ENCODE results near the gene EFCAB14.

- TF ChIP-seq, protein P1, sequence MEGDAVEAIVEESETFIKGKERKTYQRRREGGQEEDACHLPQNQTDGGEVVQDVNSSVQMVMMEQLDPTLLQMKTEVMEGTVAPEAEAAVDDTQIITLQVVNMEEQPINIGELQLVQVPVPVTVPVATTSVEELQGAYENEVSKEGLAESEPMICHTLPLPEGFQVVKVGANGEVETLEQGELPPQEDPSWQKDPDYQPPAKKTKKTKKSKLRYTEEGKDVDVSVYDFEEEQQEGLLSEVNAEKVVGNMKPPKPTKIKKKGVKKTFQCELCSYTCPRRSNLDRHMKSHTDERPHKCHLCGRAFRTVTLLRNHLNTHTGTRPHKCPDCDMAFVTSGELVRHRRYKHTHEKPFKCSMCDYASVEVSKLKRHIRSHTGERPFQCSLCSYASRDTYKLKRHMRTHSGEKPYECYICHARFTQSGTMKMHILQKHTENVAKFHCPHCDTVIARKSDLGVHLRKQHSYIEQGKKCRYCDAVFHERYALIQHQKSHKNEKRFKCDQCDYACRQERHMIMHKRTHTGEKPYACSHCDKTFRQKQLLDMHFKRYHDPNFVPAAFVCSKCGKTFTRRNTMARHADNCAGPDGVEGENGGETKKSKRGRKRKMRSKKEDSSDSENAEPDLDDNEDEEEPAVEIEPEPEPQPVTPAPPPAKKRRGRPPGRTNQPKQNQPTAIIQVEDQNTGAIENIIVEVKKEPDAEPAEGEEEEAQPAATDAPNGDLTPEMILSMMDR (IDR thresholded peaks at IDR 0.05; ENCODE audit: borderline replicate concordance, extremely low read depth, low read length, poor library complexity, severe bottlenecking): no peak
- TF ChIP-seq EZH2 (IDR thresholded peaks at IDR 0.05; ENCODE audit: borderline replicate concordance, low read depth, low read length, severe bottlenecking): no peak
Measured at GRCh38 chr1:46767649-46768282, 48.9 kb upstream of the EFCAB14 start.
